Suprapubic skin (tissue), 2 donors: ENCODE data around the gene SET.

Source experiments
- EP300 ChIP-seq: sonication (generic); formaldehyde crosslinking; IDR thresholded peaks from one replicate; pipeline ENCODE4 v1.6.1; 2017; ENCODE audit warnings: antibody characterized with exemption
- POLR2A ChIP-seq, 2 donors: fragments of 450-650 bp; IDR thresholded peaks; one replicate each; pipeline ENCODE4 v1.6.1; 2017; ENCODE audit warnings: antibody characterized with exemption in 2 of 2, mild to moderate bottlenecking in 2 of 2, moderate library complexity in 2 of 2

DNA sequence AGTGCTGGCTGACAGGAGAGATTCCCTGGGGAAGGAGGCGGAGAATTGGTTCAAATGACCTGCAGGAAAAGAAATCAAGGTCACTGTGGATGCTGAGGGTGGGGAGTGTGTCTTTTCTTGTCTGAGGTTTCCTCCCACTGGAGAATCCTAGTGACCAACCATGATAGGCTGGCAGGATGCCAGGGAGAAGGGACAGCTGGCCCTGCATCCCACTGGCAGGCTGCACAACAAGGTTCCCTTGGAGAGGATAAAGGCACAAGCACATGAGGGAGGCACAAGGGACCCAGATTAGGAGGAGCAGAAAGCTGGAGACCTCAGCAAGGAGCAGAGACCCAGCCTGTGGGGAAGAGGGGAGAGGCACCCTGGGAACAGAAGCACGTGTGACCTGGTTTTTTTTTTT lies 46.4 kb downstream of the SET start:
- TF ChIP-seq POLR2A (IDR thresholded peaks at IDR 0.05) (no peak), EP300 (no peak)
